ENCODE results near the gene THAP12. TPM values are rescaled to one million over a fixed set of nuclear protein-coding genes. Genes with fewer than 3 reads are reported as not detected.

The THAP12 gene, protein sequence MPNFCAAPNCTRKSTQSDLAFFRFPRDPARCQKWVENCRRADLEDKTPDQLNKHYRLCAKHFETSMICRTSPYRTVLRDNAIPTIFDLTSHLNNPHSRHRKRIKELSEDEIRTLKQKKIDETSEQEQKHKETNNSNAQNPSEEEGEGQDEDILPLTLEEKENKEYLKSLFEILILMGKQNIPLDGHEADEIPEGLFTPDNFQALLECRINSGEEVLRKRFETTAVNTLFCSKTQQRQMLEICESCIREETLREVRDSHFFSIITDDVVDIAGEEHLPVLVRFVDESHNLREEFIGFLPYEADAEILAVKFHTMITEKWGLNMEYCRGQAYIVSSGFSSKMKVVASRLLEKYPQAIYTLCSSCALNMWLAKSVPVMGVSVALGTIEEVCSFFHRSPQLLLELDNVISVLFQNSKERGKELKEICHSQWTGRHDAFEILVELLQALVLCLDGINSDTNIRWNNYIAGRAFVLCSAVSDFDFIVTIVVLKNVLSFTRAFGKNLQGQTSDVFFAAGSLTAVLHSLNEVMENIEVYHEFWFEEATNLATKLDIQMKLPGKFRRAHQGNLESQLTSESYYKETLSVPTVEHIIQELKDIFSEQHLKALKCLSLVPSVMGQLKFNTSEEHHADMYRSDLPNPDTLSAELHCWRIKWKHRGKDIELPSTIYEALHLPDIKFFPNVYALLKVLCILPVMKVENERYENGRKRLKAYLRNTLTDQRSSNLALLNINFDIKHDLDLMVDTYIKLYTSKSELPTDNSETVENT
- 10 to 100 TPM; 39.6 to 46.2 TPM for total RNA-seq
- polyA plus RNA-seq (2013, experiment 1 of 2), result 55.9 TPM
- polyA plus RNA-seq (2013, experiment 2 of 2), result 53.8 TPM
- long read RNA-seq, experiment 1, transcript THAP12-201 (5 exons, 3,300 nt), result major isoform, 13 of 25 reads
- long read RNA-seq, experiment 1, partial matches to known transcripts, result 0 of 25 reads
- long read RNA-seq, experiment 1, other reads (novel, unspliced or antisense), result 11 of 25 reads
- long read RNA-seq, experiment 2, transcript THAP12-201 (5 exons, 3,300 nt), result major isoform, 53 of 80 reads
- long read RNA-seq, experiment 2, transcript THAP12-203 (6 exons, 882 nt), result minor isoform, 19 of 80 reads
- long read RNA-seq, experiment 2, partial matches to known transcripts, result 0 of 80 reads
- long read RNA-seq, experiment 2, other reads (novel, unspliced or antisense), result 8 of 80 reads
- long read RNA-seq, experiment 3, transcript THAP12-201 (5 exons, 3,300 nt), result major isoform, 5 of 7 reads
- long read RNA-seq, experiment 3, partial matches to known transcripts, result 0 of 7 reads
- long read RNA-seq, experiment 3, other reads (novel, unspliced or antisense), result 2 of 7 reads
- long read RNA-seq, experiment 4, result 0 reads

DNA sequence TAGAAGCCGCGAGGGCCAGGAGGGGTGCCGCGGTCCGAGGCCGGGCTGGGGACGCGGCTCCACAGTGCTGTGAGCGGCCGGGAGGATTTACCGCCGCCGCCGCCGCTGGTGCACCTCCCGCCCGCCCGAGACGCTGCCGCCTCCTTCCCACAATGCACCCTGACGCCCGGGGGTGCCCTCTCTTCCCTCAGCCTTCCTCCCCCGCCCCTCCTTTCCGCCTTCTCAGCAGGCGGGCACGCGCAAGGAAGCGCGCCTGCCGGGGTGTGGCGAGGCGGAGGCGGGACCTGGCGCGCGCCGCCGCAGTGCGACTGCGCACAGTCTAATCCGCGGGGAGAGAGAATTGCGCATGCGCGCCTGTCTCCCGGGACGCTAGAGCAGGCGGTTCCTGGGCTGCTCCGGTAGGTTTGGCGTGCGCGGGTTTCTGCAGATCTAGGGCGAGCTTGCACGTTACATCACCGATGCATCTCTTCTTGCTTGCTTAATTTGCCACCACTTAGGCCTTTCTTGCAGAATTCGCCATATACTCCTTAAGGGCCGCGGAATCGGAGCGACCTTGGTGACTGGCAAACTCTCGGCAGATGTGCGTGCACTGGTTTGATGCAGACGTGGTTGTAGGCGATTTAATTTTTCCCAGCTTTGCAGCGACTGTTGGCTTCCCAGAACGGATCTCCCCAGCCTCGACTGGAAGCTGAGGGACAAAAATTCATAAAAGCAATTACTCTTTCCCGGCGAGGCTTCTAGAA lies at the start of gene THAP12, which contains the start of gene GVQW3:
Gene THAP12 (minus strand): TSS at position 156 of the 743 bp plus-strand sequence. CDS start 296 bp downstream, outside the sequence.
Gene GVQW3 (plus strand): TSS at position 347 of the 743 bp plus-strand sequence. CDS start 506 bp downstream, outside the sequence.
- WGBS, 2 experiments (ENCODE audit: insufficient coverage in 1 of 2, insufficient read length in 1 of 2), result 0% methylated on average over 27 to 69 of the region's 69 CpGs
- peaks cover 5% of the 10 kb centered on the region for H3K36me3 Mint-ChIP-seq (ENCODE audit: low read depth)
- H3K4me1 Mint-ChIP-seq, result peaks cover 28% of the 10 kb centered on the region
- H3K27me3 ChIP-seq (ENCODE audit: control insufficient read depth, insufficient read depth, low read length, poor library complexity, severe bottlenecking), result no peaks in the 10 kb centered on the region
- H3K4me1 ChIP-seq (ENCODE audit: control insufficient read depth, insufficient read depth, low read length), result peaks cover 3% of the 10 kb centered on the region
- peak within 1 kb of the TSS; percentile 86 for H3K27ac Mint-ChIP-seq
- H3K27ac ChIP-seq (ENCODE audit: low read depth, low read length), result peak within 1 kb of the TSS; percentile 59
- H3K36me3 ChIP-seq (ENCODE audit: control insufficient read depth, insufficient read depth, low read length), result no peaks in the 10 kb centered on the region
- H3K27me3 Mint-ChIP-seq (ENCODE audit: insufficient read depth), result peaks cover 12% of the 10 kb centered on the region
- peak within 1 kb of the TSS; percentile 85 for H3K4me3 Mint-ChIP-seq
- no peaks in the 10 kb centered on the region for H3K9me3 Mint-ChIP-seq
- H3K4me3 ChIP-seq (ENCODE audit: low read length), result peak within 1 kb of the TSS; percentile 98
- peak; percentile 98 for DNase-seq
- no peaks in the 10 kb centered on the region for H3K9me3 ChIP-seq (ENCODE audit: control insufficient read depth, low read length)
- H3K9ac ChIP-seq (ENCODE audit: extremely low read depth, low read length, poor library complexity, severe bottlenecking), result peak within 1 kb of the TSS; percentile 56
- TF ChIP-seq, protein P1, sequence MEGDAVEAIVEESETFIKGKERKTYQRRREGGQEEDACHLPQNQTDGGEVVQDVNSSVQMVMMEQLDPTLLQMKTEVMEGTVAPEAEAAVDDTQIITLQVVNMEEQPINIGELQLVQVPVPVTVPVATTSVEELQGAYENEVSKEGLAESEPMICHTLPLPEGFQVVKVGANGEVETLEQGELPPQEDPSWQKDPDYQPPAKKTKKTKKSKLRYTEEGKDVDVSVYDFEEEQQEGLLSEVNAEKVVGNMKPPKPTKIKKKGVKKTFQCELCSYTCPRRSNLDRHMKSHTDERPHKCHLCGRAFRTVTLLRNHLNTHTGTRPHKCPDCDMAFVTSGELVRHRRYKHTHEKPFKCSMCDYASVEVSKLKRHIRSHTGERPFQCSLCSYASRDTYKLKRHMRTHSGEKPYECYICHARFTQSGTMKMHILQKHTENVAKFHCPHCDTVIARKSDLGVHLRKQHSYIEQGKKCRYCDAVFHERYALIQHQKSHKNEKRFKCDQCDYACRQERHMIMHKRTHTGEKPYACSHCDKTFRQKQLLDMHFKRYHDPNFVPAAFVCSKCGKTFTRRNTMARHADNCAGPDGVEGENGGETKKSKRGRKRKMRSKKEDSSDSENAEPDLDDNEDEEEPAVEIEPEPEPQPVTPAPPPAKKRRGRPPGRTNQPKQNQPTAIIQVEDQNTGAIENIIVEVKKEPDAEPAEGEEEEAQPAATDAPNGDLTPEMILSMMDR (conservative IDR thresholded peaks at IDR 0.05), result no peak

DNA sequence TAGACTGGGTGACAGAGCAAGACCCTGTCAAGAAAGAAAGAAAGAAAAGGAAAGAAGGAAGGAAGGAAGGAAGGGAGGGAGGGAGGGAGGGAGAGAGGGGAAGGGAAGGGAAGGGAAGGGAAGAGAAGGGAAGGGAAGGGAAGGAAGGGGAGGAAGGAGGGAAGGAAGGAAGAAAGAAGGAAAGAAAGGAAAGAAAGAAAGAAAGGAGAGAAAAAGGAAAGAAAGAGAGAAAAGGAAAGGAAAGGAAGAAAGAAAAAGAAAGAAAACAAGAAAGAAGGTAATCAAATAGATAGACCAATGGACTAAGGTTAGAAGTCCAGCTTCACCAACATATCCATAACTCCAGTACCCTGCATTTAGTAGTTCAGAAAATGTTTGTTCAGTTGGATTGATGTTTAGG lies 45.7 kb upstream of the THAP12 start:
- Histone ChIP-seq H3K9me3 (ENCODE audit: control insufficient read depth, low read length) (no peaks in the 10 kb centered on the region), H3K27me3 (ENCODE audit: control insufficient read depth, insufficient read depth, low read length, poor library complexity, severe bottlenecking) (peaks cover 7% of the 10 kb centered on the region), H3K9ac (ENCODE audit: extremely low read depth, low read length, poor library complexity, severe bottlenecking) (no peak overlapping the region), H3K4me3 (ENCODE audit: low read length) (no peak overlapping the region), H3K4me1 (ENCODE audit: control insufficient read depth, insufficient read depth, low read length) (peaks cover 3% of the 10 kb centered on the region), H3K27ac (ENCODE audit: low read depth, low read length) (no peak overlapping the region), H3K36me3 (ENCODE audit: control insufficient read depth, insufficient read depth, low read length) (no peaks in the 10 kb centered on the region)
- no peaks in the 10 kb centered on the region for H3K9me3 Mint-ChIP-seq
- H3K4me3 Mint-ChIP-seq, result no peak overlapping the region
- H3K27ac Mint-ChIP-seq, result no peak overlapping the region
- DNase-seq, result no peak
- peaks cover 66% of the 10 kb centered on the region for H3K27me3 Mint-ChIP-seq (ENCODE audit: insufficient read depth)
- peaks cover 15% of the 10 kb centered on the region for H3K4me1 Mint-ChIP-seq
- TF ChIP-seq, protein P1 (conservative IDR thresholded peaks at IDR 0.05), result no peak
- H3K36me3 Mint-ChIP-seq (ENCODE audit: low read depth), result no peaks in the 10 kb centered on the region

Measured in endodermal cell (in vitro differentiated cells).